H1 (cell line): Measurements from ENCODE around the gene DYNLT1. TPM values are rescaled to one million over a fixed set of nuclear protein-coding genes. Genes with fewer than 3 reads are reported as not detected.

Experiments
- CTCF ChIA-PET: fragments of 300-600 bp; sonication (Branson Sonifier 250); formaldehyde crosslinking; loops from one replicate; lab custom pipeline; 2021; ENCODE audit not compliant: partially characterized antibody; lab: Charles Lee
- POLR2A ChIA-PET: fragments of 300-600 bp; sonication (Branson Sonifier 250); formaldehyde crosslinking; loops from one replicate; lab custom pipeline; 2021; ENCODE audit warnings: inconsistent platforms; ENCODE audit not compliant: partially characterized antibody; lab: Charles Lee
- DNase-seq, 2 experiments: peaks; one replicate each; pipeline versions ENCODE4 v3.0.0 to v3.0.0-alpha.2; 2010 to 2022; ENCODE audit warnings: low spot score in 2 of 2, low read depth in 1 of 2, mixed read lengths in 1 of 2
- FAIRE-seq: peaks from 2 replicates; lab custom pipeline; 2011; peaks lifted over from hg19 to GRCh38; lab: Jason Lieb, UNC
- H2AFZ ChIP-seq: 2 replicates; pipeline ENCODE4 v1.8.1; 2012; ENCODE audit warnings: low read length, inconsistent platforms
- H2AK5ac ChIP-seq: 2 replicates; pipeline ENCODE4 v1.6.1; 2013; ENCODE audit warnings: low read depth, low read length
- H2BK120ac ChIP-seq: replicated peaks from 2 replicates; pipeline ENCODE3; 2013; ENCODE audit warnings: low read depth, low read length, inconsistent platforms
- H2BK12ac ChIP-seq: 2 replicates; pipeline ENCODE4 v1.6.1; 2013; ENCODE audit warnings: low read depth, low read length
- H2BK15ac ChIP-seq: 2 replicates; pipeline ENCODE4 v1.6.1; 2013; ENCODE audit warnings: low read length
- H2BK20ac ChIP-seq: 2 replicates; pipeline ENCODE4 v1.6.1; 2013; ENCODE audit warnings: low read length
- H2BK5ac ChIP-seq: 2 replicates; pipeline ENCODE4 v1.6.1; 2013; ENCODE audit warnings: low read depth, low read length
- H3K14ac ChIP-seq: 2 replicates; pipeline ENCODE4 v1.6.1; 2013; ENCODE audit warnings: inconsistent platforms; ENCODE audit not compliant: insufficient read length
- H3K18ac ChIP-seq: 2 replicates; pipeline ENCODE4 v1.6.1; 2013; ENCODE audit warnings: low read length; ENCODE audit errors: extremely low read depth
- H3K23ac ChIP-seq: 2 replicates; pipeline ENCODE4 v1.6.1; 2013; ENCODE audit warnings: inconsistent platforms; ENCODE audit not compliant: insufficient read length
- H3K23me2 ChIP-seq: 2 replicates; pipeline ENCODE4 v1.6.1; 2013; ENCODE audit warnings: low read depth, low read length
- H3K27ac ChIP-seq: 2 replicates; pipeline ENCODE4 v1.6.1; 2011; ENCODE audit warnings: low read depth, low read length, inconsistent platforms
- H3K27me3 ChIP-seq, 4 experiments: replicated peaks in 1 of 4; 1 replicate in 1 of 4; 2 replicates in 3 of 4; pipeline versions ENCODE4 v1.6.1 to v1.8.1; 2011 to 2013; ENCODE audit warnings: low read length in 3 of 4, mild to moderate bottlenecking in 3 of 4, inconsistent platforms in 2 of 4, mixed read lengths in 2 of 4, moderate library complexity in 1 of 4; ENCODE audit not compliant: control insufficient read depth in 3 of 4, insufficient read depth in 3 of 4; ENCODE audit errors: extremely low read depth in 1 of 4
- H3K36me3 ChIP-seq, 4 experiments: 2 replicates each; pipeline versions ENCODE4 v1.6.1 to v1.8.1; 2011 to 2013; ENCODE audit warnings: mild to moderate bottlenecking in 4 of 4, low read length in 3 of 4, moderate library complexity in 2 of 4, control low read depth in 1 of 4, inconsistent platforms in 1 of 4; ENCODE audit not compliant: insufficient read depth in 4 of 4, control insufficient read depth in 2 of 4
- H3K4ac ChIP-seq: replicated peaks from 2 replicates; pipeline ENCODE3; 2013; ENCODE audit warnings: low read length, low read depth, mixed read lengths, inconsistent platforms; ENCODE audit not compliant: insufficient read length
- H3K4me1 ChIP-seq, 4 experiments: replicated peaks in 1 of 4; 1 replicate in 1 of 4; 2 replicates in 3 of 4; pipeline versions ENCODE4 v1.6.1 to v1.8.1; 2011 to 2013; ENCODE audit warnings: low read length in 3 of 4, inconsistent platforms in 2 of 4, mixed read lengths in 1 of 4; ENCODE audit not compliant: insufficient read depth in 4 of 4, control insufficient read depth in 3 of 4
- H3K4me2 ChIP-seq, 2 experiments: 2 replicates each; pipeline versions ENCODE4 v1.6.1 to v1.8.1; 2011 to 2013; ENCODE audit warnings: low read depth in 2 of 2, low read length in 2 of 2, control low read depth in 1 of 2, inconsistent platforms in 1 of 2, mild to moderate bottlenecking in 1 of 2; ENCODE audit not compliant: insufficient read depth in 1 of 2
- H3K4me3 ChIP-seq, 4 experiments: fragments of 200-600, 300-600 bp in 1 of 4; sonication (generic), shearing (Covaris generic), sonication (Bioruptor Twin) in 1 of 4; 2 replicates each; pipeline versions ENCODE4 v1.5.1 to v1.8.1; 2011 to 2016; ENCODE audit warnings: low read length in 4 of 4, low read depth in 3 of 4, control low read depth in 2 of 4, inconsistent platforms in 2 of 4, mild to moderate bottlenecking in 2 of 4, mixed read lengths in 1 of 4, moderate library complexity in 1 of 4; ENCODE audit not compliant: insufficient read depth in 2 of 4; ENCODE audit errors: extremely low read depth in 1 of 4
- H3K56ac ChIP-seq: replicated peaks from 2 replicates; pipeline ENCODE3; 2013; ENCODE audit warnings: low read depth, mild to moderate bottlenecking, mixed read lengths, low read length, inconsistent platforms; ENCODE audit not compliant: insufficient read length
- H3K79me1 ChIP-seq: 2 replicates; pipeline ENCODE4 v1.6.1; 2013; ENCODE audit warnings: low read depth, low read length, control low read depth
- H3K79me2 ChIP-seq, 2 experiments: 2 replicates each; pipeline versions ENCODE4 v1.6.1 to v1.8.1; 2012 to 2013; ENCODE audit warnings: low read length in 2 of 2, mild to moderate bottlenecking in 2 of 2, inconsistent platforms in 1 of 2; ENCODE audit not compliant: insufficient read depth in 2 of 2, control insufficient read depth in 1 of 2
- H3K9ac ChIP-seq, 4 experiments: replicated peaks in 1 of 4; 1 replicate in 1 of 4; 2 replicates in 3 of 4; pipeline versions ENCODE4 v1.6.1 to v1.8.1; 2011 to 2013; ENCODE audit warnings: low read depth in 3 of 4, low read length in 3 of 4, control low read depth in 2 of 4, mild to moderate bottlenecking in 2 of 4, moderate library complexity in 2 of 4, inconsistent platforms in 1 of 4; ENCODE audit errors: extremely low read depth in 1 of 4
- H3K9me3 ChIP-seq, 2 experiments: 2 replicates each; pipeline versions ENCODE4 v1.6.1 to v1.8.1; 2012 to 2013; ENCODE audit warnings: mild to moderate bottlenecking in 2 of 2, moderate library complexity in 2 of 2, control low read depth in 1 of 2, inconsistent platforms in 1 of 2, low read depth in 1 of 2, low read length in 1 of 2, mixed read lengths in 1 of 2; ENCODE audit not compliant: insufficient read depth in 2 of 2
- H4K20me1 ChIP-seq, 2 experiments: replicated peaks in 1 of 2; 2 replicates each; pipeline versions ENCODE3 to v1.8.1; 2011 to 2013; ENCODE audit warnings: inconsistent platforms in 2 of 2, low read length in 2 of 2, mild to moderate bottlenecking in 1 of 2; ENCODE audit not compliant: insufficient read depth in 2 of 2, control insufficient read depth in 1 of 2
- H4K5ac ChIP-seq: 2 replicates; pipeline ENCODE4 v1.6.1; 2013; ENCODE audit warnings: low read length, low read depth, mixed read lengths, inconsistent platforms; ENCODE audit not compliant: insufficient read length
- H4K8ac ChIP-seq: 2 replicates; pipeline ENCODE4 v1.8.0; 2013; ENCODE audit warnings: mild to moderate bottlenecking, moderate library complexity, low read length, inconsistent platforms; ENCODE audit not compliant: insufficient read depth; ENCODE audit errors: extremely low read depth
- H4K91ac ChIP-seq: replicated peaks from 2 replicates; pipeline ENCODE3; 2013; ENCODE audit warnings: low read length, mixed read lengths, inconsistent platforms; ENCODE audit not compliant: insufficient read length
- CTCF ChIP-seq, 3 experiments: IDR thresholded peaks; 1 replicate in 2 of 3; 2 replicates in 1 of 3; pipeline versions ENCODE4 v1.5.1 to v1.6.1; 2011; ENCODE audit warnings: low read length in 3 of 3, mild to moderate bottlenecking in 3 of 3, inconsistent platforms in 2 of 3, low read depth in 1 of 3, moderate library complexity in 1 of 3; ENCODE audit not compliant: insufficient read depth in 1 of 3; ENCODE audit errors: control extremely low read depth in 1 of 3
- EZH2 ChIP-seq: fragments of 200-600 bp; sonication (generic); IDR thresholded peaks from 2 replicates; pipeline ENCODE4 v1.7.1; 2012; ENCODE audit warnings: low read depth, mild to moderate bottlenecking, moderate library complexity, low read length, inconsistent platforms; ENCODE audit not compliant: severe bottlenecking
- WGBS, 2 experiments: shearing (Covaris generic) in 1 of 2; methylation state at CpG; one replicate each; pipeline versions ENCODE4 v1.1.6 to v1.1.7; 2013 to 2015; ENCODE audit warnings: low lambda C conversion rate in 2 of 2, mixed read lengths in 2 of 2, inconsistent platforms in 1 of 2, low coverage in 1 of 2, missing lambda C conversion rate in 1 of 2; ENCODE audit not compliant: insufficient replicate concordance in 2 of 2, insufficient coverage in 1 of 2, insufficient read length in 1 of 2; ENCODE audit errors: extremely low coverage in 1 of 2, missing lambda C conversion rate in 1 of 2; 5-methylcytosine and 5-hydroxymethylcytosine counted together
- polyA plus RNA-seq, 7 experiments: library from polyadenylated mRNA; depleted of rRNA in 3 of 7; stranded (reverse) in 5 of 7; unstranded in 2 of 7; fragments of >200 nt in 5 of 7; fragments of 200-250 nt in 2 of 7; gene quantifications; 1 replicate in 5 of 7; 2 replicates in 1 of 7; 4 replicates in 1 of 7; pipeline versions ENCODE4 v1.2.1 to v1.2.3, GENCODE V29; 2011 to 2013; ENCODE audit warnings: missing spikeins in 2 of 7, mixed read lengths in 2 of 7
- total RNA-seq: library from RNA; stranded (reverse); fragmentation: NEBNext Ultra II Directional; extraction: Animal tissue kit (Norgen Biotek cat#: 25700); gene quantifications from 2 replicates; pipeline ENCODE4 v1.2.1, GENCODE V29; 2021

DYNLT1 gene
- total and polyA plus RNA-seq, 2 of the 8 experiments (the other 6 are each of a cell fraction or from before 2014, with no cell fraction given), result 119 to 245 TPM

GRCh38 chr6:158661156-158661685, 16.7 kb upstream of the DYNLT1 start:
- H4K91ac ChIP-seq, result no peak overlapping the region
- H2BK5ac ChIP-seq, result no peak overlapping the region
- H2BK120ac ChIP-seq, result no peak overlapping the region
- ChIA-PET POLR2A (interaction anchor here (2.1 kb wide), 1 partner anchor 17 kb away, joined by 8 read pairs; the partner anchor contains the start of gene DYNLT1), CTCF (interaction anchor here (0.9 to 7.3 kb wide), 16 partner anchors 8 to 455 kb away, joined by 3 to 104 read pairs (median 8); partner anchors contain the start of genes DYNLT1 and SYTL3)
- no peaks in the 10 kb centered on the region for H4K20me1 ChIP-seq
- DNase-seq, result no peak
- no peaks in the 10 kb centered on the region for H3K23me2 ChIP-seq
- no peak overlapping the region for H3K18ac ChIP-seq
- H3K56ac ChIP-seq, result no peak overlapping the region
- H2BK20ac ChIP-seq, result no peak overlapping the region
- 91% methylated on average over 3 of the region's 3 CpGs; no CpG with 5 or more reads in 1 of the 2 experiments for whole genome bisulfite sequencing, 2 experiments
- H3K4ac ChIP-seq, result no peak overlapping the region
- peak; percentile 16 to 35 (median 25); a peak in 2 of 4 replicates for TF ChIP-seq CTCF (IDR thresholded peaks at IDR 0.05; ENCODE audit: control extremely low read depth in 1 of 3, insufficient read depth in 1 of 3, low read depth in 1 of 3, low read length in 3 of 3)
- no peak for TF ChIP-seq EZH2
- no peaks in the 10 kb centered on the region; a peak in 1 of 7 replicates for H3K27me3 ChIP-seq
- H3K36me3 ChIP-seq, result no peaks in the 10 kb centered on the region
- H3K14ac ChIP-seq, result no peak overlapping the region
- H3K23ac ChIP-seq, result no peak overlapping the region
- H3K79me1 ChIP-seq, result no peaks in the 10 kb centered on the region
- no peak overlapping the region for H3K9ac ChIP-seq
- H4K8ac ChIP-seq, result no peak overlapping the region
- H3K4me2 ChIP-seq, result no peak overlapping the region
- no peak overlapping the region for H2AFZ ChIP-seq
- no peak overlapping the region for H3K4me3 ChIP-seq
- H3K9me3 ChIP-seq, result no peaks in the 10 kb centered on the region
- H3K27ac ChIP-seq, result no peak overlapping the region
- H2AK5ac ChIP-seq, result no peak overlapping the region
- no peaks in the 10 kb centered on the region for H3K79me2 ChIP-seq
- no peak for FAIRE-seq
- H4K5ac ChIP-seq, result no peak overlapping the region
- peaks cover 0 to 8% (median 4%) of the 10 kb centered on the region in 4 experiments; a peak in 4 of 7 replicates for H3K4me1 ChIP-seq
- H2BK15ac ChIP-seq, result no peak overlapping the region
- no peak overlapping the region for H2BK12ac ChIP-seq
